Cardiac fibroblast (primary cell): ENCODE results near the gene KLHDC10.
"Not testable (repeated sequence)": the region's sequence is repeated elsewhere in the genome, so short reads cannot be mapped to it uniquely, and the experiment has no call there.

ENCODE experiments used
- DNase-seq, 2 donors: peaks; one replicate each; pipeline versions ENCODE4 v3.0.0 to v3.0.0-alpha.2; 2010; ENCODE audit warnings: low read depth in 2 of 2
- H3K4me3 ChIP-seq, 2 donors: replicated peaks in 1 of 2; 1 replicate in 1 of 2; 2 replicates in 1 of 2; pipeline ENCODE4 v1.5.1; 2011; ENCODE audit warnings: low read depth in 2 of 2, low read length in 2 of 2, mild to moderate bottlenecking in 2 of 2, moderate library complexity in 1 of 2
- CTCF ChIP-seq: IDR thresholded peaks from one replicate; pipeline ENCODE4 v1.5.1; 2011; ENCODE audit warnings: low read depth, mild to moderate bottlenecking, low read length, inconsistent platforms

The KLHDC10 gene

GRCh38 chr7:130065500-130066152 lies 4.7 kb upstream of the KLHDC10 start:
- H3K4me3 ChIP-seq = no peak overlapping the region
- no peak for TF ChIP-seq CTCF
- DNase-seq = peak in 1 of 2 donors; percentile 32

- H3K4me3 ChIP-seq = peak overlapping the region; percentile 63 to 85
- no peak for TF ChIP-seq CTCF
- no peak for DNase-seq
Measured at GRCh38 chr7:130069179-130069977, 956 bp upstream of the KLHDC10 start.

- DNase-seq = peak in 1 of 2 donors; percentile 41
- TF ChIP-seq CTCF = no peak
- H3K4me3 ChIP-seq = peak overlapping the region; percentile 85 to 96
Measured at GRCh38 chr7:130070861-130071622, 708 bp downstream of the KLHDC10 start.

GRCh38 chr7:130071701-130072622 lies 1.6 kb downstream of the KLHDC10 start:
- peak; percentile 91 for DNase-seq
- TF ChIP-seq CTCF = peak; percentile 92
- H3K4me3 ChIP-seq = peak overlapping the region; percentile 85 to 96

- no peak for DNase-seq
- H3K4me3 ChIP-seq = no peak overlapping the region
- no peak for TF ChIP-seq CTCF
Measured at GRCh38 chr7:130079846-130080394, 9.6 kb downstream of the KLHDC10 start.

- not testable (repeated sequence) for H3K4me3 ChIP-seq, DNase-seq
Measured at GRCh38 chr7:130083497-130083896, 13.2 kb downstream of the KLHDC10 start.
